HG03064 (cell line): ENCODE results near the gene BTRC.
A peak's percentile ranks its signal among the peaks of the same experiment; 100 is the strongest.
"Not testable (repeated sequence)": the region's sequence is repeated elsewhere in the genome, so short reads cannot be mapped to it uniquely, and the experiment has no call there.

ENCODE experiments used
- ATAC-seq: cut with Tn5 transposase; IDR thresholded peaks from one replicate; pipeline ENCODE4 v1.9.1; 2021; ENCODE audit warnings: low read depth; ENCODE audit not compliant: unreplicated experiment

The BTRC gene

GRCh38 chr10:101353692-101354327, at the start of gene BTRC:
Gene BTRC, plus strand, starts transcription at chr10:101354165. Its CDS starts 16 bp downstream, at chr10:101354181.
- peak; percentile 96 for ATAC-seq

GRCh38 chr10:101304316-101304715, 49.6 kb upstream of the BTRC start:
- no peak for ATAC-seq

GRCh38 chr10:101305320-101306241, 48.4 kb upstream of the BTRC start:
- no peak for ATAC-seq

GRCh38 chr10:101308051-101308450, 45.9 kb upstream of the BTRC start:
- ATAC-seq, result no peak

GRCh38 chr10:101310529-101311184, 43.3 kb upstream of the BTRC start:
- no peak for ATAC-seq

GRCh38 chr10:101311185-101312066, 42.5 kb upstream of the BTRC start:
- ATAC-seq, result no peak

GRCh38 chr10:101319241-101319915, 34.6 kb upstream of the BTRC start:
- ATAC-seq, result no peak

- ATAC-seq, result no peak
Observed at GRCh38 chr10:101321073-101321472, 32.9 kb upstream of the BTRC start.

GRCh38 chr10:101322266-101323108, 31.5 kb upstream of the BTRC start:
- ATAC-seq, result no peak

GRCh38 chr10:101323495-101323894, 30.5 kb upstream of the BTRC start:
- no peak for ATAC-seq

GRCh38 chr10:101327454-101327853, 26.5 kb upstream of the BTRC start:
- ATAC-seq, result not testable (repeated sequence)

- ATAC-seq, result no peak
Observed at GRCh38 chr10:101329341-101330032, 24.5 kb upstream of the BTRC start.

- no peak for ATAC-seq
Observed at GRCh38 chr10:101330231-101330630, 23.7 kb upstream of the BTRC start.

- no peak for ATAC-seq
Observed at GRCh38 chr10:101330631-101331225, 23.2 kb upstream of the BTRC start.

- no peak for ATAC-seq
Observed at GRCh38 chr10:101331956-101332355, 22.0 kb upstream of the BTRC start.

GRCh38 chr10:101334259-101334658, 19.7 kb upstream of the BTRC start:
- ATAC-seq, result not testable (repeated sequence)

GRCh38 chr10:101336382-101336781, 17.6 kb upstream of the BTRC start:
- ATAC-seq, result no peak

- no peak for ATAC-seq
Observed at GRCh38 chr10:101337836-101338235, 16.1 kb upstream of the BTRC start.
